ENCODE measurements around the gene FMO1. TPM values are rescaled to one million over a fixed set of nuclear protein-coding genes. Genes with fewer than 3 reads are reported as not detected.
"Not testable (repeated sequence)": the region's sequence is repeated elsewhere in the genome, so short reads cannot be mapped to it uniquely, and the experiment has no call there.

Gene FMO1
- polyA plus RNA-seq, 1 donor, result 123 TPM

- Histone ChIP-seq H3K4me1 (ENCODE audit: control insufficient read depth, insufficient read depth, low read length) (peaks cover 3% of the 10 kb centered on the region), H3K36me3 (ENCODE audit: control insufficient read depth, insufficient read depth, low read length) (no peaks in the 10 kb centered on the region), H3K27ac (ENCODE audit: low read length) (no peak overlapping the region), H3K27me3 (ENCODE audit: control insufficient read depth, insufficient read depth, low read length) (no peaks in the 10 kb centered on the region), H3K9me3 (ENCODE audit: control insufficient read depth, low read depth, low read length) (no peaks in the 10 kb centered on the region), H3K4me3 (ENCODE audit: low read length) (no peak overlapping the region)
- DNase-seq, result no peak
- 93% methylated on average over 7 of the region's 9 CpGs for WGBS (ENCODE audit: insufficient coverage, low lambda C conversion rate)
These were observed 30.4 kb upstream of the FMO1 start for GRCh38 chr1:171217658-171218443.

- DNase-seq, result no peak
- Histone ChIP-seq H3K9me3 (ENCODE audit: control insufficient read depth, low read depth, low read length) (no peaks in the 10 kb centered on the region), H3K4me1 (ENCODE audit: control insufficient read depth, insufficient read depth, low read length) (peaks cover 3% of the 10 kb centered on the region), H3K27me3 (ENCODE audit: control insufficient read depth, insufficient read depth, low read length) (no peaks in the 10 kb centered on the region), H3K4me3 (ENCODE audit: low read length) (no peak overlapping the region), H3K27ac (ENCODE audit: low read length) (no peak overlapping the region), H3K36me3 (ENCODE audit: control insufficient read depth, insufficient read depth, low read length) (no peaks in the 10 kb centered on the region)
- WGBS (ENCODE audit: insufficient coverage, low lambda C conversion rate), result no CpG with 5 or more reads among the region's 1 CpG
These were observed 29.6 kb upstream of the FMO1 start for GRCh38 chr1:171218661-171219060.

DNA sequence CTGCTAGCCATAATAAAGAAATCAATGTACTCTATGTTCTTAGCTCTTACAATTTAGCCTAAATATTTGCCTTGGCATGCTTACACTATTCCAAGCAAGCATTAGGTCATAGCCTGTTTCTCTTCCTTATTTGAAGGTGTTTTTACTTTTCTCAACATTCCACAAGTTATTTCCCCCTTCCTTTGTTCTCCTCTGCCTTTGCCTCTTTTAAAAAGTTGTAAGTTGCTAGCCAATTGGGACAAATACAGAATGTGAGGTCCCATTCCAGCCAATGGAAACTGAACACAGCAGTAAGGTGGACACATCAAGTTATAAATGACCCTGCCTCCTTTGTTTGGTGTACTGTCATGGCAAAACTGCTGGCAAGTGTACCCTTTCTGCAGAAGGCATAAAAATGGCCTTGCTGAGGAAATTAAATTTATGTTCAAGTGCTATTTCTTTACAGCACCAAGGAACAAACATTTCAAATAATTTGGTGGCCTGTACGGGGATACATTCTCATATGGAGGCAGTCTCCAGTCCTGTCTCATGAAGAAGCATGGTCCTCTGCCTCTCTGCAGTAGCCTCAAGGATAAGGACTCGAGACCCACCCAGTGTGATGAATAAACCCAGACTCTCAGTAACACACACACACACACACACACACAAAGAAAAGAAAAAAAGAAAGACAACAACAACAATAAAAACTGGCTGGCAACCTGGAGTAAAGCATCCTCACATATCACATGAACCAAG is 28.8 kb upstream of the FMO1 start:
- WGBS (ENCODE audit: insufficient coverage, low lambda C conversion rate), result no CpG with 5 or more reads among the region's 2 CpGs
- DNase-seq, result no peak
- Histone ChIP-seq H3K9me3 (ENCODE audit: control insufficient read depth, low read depth, low read length) (no peaks in the 10 kb centered on the region), H3K36me3 (ENCODE audit: control insufficient read depth, insufficient read depth, low read length) (no peaks in the 10 kb centered on the region), H3K4me1 (ENCODE audit: control insufficient read depth, insufficient read depth, low read length) (peaks cover 3% of the 10 kb centered on the region), H3K4me3 (ENCODE audit: low read length) (no peak overlapping the region), H3K27ac (ENCODE audit: low read length) (no peak overlapping the region), H3K27me3 (ENCODE audit: control insufficient read depth, insufficient read depth, low read length) (no peaks in the 10 kb centered on the region)

DNA sequence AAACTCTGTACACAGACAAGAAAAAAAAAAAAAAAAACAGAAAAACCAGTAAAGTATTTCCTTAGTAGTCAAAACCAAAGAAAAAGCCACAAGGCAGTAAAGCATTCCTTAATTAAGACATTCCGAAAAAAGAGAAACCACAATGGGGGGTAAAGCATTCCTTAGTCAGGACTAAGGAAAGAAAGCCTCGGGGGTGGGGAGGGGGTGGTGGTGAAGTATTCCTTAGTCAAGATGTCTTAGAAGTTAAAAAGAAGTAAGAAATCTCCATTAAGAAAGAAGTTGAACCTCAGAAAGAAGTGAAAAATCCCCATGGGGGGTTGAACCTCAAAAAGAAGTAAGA is 28.2 kb upstream of the FMO1 start:
- peak overlapping the region; percentile 12 for H3K4me3 ChIP-seq (ENCODE audit: low read length)
- peak overlapping the region; percentile 30 for H3K27ac ChIP-seq (ENCODE audit: low read length)

DNA sequence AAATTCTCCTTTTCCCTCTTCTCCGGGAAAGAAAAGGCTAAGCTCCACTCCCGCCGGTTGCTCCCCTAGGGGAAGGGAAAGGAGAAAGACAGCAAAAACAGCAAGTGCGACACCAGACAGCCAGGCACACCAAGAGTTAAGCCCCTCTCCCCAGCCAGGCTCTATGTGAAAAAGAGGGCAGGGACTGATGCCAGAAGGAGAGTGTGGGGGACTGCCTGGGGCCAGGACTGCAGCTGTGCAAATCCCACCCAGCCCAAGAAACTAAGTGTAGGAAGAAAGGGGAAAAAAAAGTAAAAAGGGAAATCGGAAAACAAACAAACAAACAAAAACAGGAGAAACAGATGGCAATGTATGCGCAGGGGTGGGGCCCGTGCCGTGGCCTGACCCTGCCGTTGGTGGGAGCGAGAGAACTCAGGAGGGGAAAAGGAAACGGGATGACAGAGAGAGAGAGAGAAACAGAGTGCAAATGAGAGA is 27.7 kb upstream of the FMO1 start:
- Histone ChIP-seq H3K9me3 (ENCODE audit: control insufficient read depth, low read depth, low read length) (no peaks in the 10 kb centered on the region), H3K27ac (ENCODE audit: low read length) (peak overlapping the region; percentile 30), H3K36me3 (ENCODE audit: control insufficient read depth, insufficient read depth, low read length) (no peaks in the 10 kb centered on the region), H3K27me3 (ENCODE audit: control insufficient read depth, insufficient read depth, low read length) (no peaks in the 10 kb centered on the region), H3K4me1 (ENCODE audit: control insufficient read depth, insufficient read depth, low read length) (peaks cover 3% of the 10 kb centered on the region), H3K4me3 (ENCODE audit: low read length) (peak overlapping the region; percentile 12)
- no peak for DNase-seq
- WGBS (ENCODE audit: insufficient coverage, low lambda C conversion rate), result 42% methylated on average over 4 of the region's 11 CpGs

More for the DNA sequence above, 28.2 kb upstream of the FMO1 start:
- WGBS (ENCODE audit: insufficient coverage, low lambda C conversion rate), result 70% methylated on average over 2 of the region's 2 CpGs
- H3K4me1 ChIP-seq (ENCODE audit: control insufficient read depth, insufficient read depth, low read length), result peaks cover 3% of the 10 kb centered on the region
- H3K36me3 ChIP-seq (ENCODE audit: control insufficient read depth, insufficient read depth, low read length), result no peaks in the 10 kb centered on the region
- H3K9me3 ChIP-seq (ENCODE audit: control insufficient read depth, low read depth, low read length), result no peaks in the 10 kb centered on the region
- no peak for DNase-seq
- H3K27me3 ChIP-seq (ENCODE audit: control insufficient read depth, insufficient read depth, low read length), result no peaks in the 10 kb centered on the region

GRCh38 chr1:171221665-171222591 is 26.4 kb upstream of the FMO1 start:
- Histone ChIP-seq H3K27ac (ENCODE audit: low read length) (peak overlapping the region; percentile 42), H3K4me1 (ENCODE audit: control insufficient read depth, insufficient read depth, low read length) (peaks cover 3% of the 10 kb centered on the region)

DNA sequence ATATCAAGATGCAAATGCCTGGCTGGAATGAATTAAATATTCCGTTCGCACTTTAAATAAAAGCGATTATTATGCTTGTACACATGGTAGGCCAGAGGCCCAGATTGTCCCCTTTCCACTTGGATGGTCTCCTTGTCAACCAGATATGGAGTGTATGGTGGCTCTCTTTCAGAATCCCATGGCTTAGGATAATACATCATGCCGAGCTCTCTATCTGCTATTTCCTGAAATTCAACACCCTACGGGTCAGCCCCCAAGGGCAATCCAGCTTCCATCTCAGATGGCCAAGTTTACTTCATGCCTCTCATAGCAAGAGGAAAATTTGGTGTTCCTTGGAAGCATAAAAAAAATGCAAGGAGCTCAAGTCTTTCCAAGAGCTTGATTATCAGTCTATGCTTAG is 25.4 kb upstream of the FMO1 start:
- Histone ChIP-seq H3K4me1 (ENCODE audit: control insufficient read depth, insufficient read depth, low read length) (peaks cover 3% of the 10 kb centered on the region), H3K27me3 (ENCODE audit: control insufficient read depth, insufficient read depth, low read length) (no peaks in the 10 kb centered on the region), H3K4me3 (ENCODE audit: low read length) (no peak overlapping the region), H3K9me3 (ENCODE audit: control insufficient read depth, low read depth, low read length) (no peaks in the 10 kb centered on the region), H3K36me3 (ENCODE audit: control insufficient read depth, insufficient read depth, low read length) (no peaks in the 10 kb centered on the region), H3K27ac (ENCODE audit: low read length) (no peak overlapping the region)
- WGBS (ENCODE audit: insufficient coverage, low lambda C conversion rate), result no CpG with 5 or more reads among the region's 5 CpGs
- DNase-seq, result no peak

More at GRCh38 chr1:171221665-171222591, 26.4 kb upstream of the FMO1 start:
- no peak overlapping the region for H3K4me3 ChIP-seq (ENCODE audit: low read length)
- WGBS (ENCODE audit: insufficient coverage, low lambda C conversion rate), result 80% methylated on average over 1 of the region's 5 CpGs
- H3K27me3 ChIP-seq (ENCODE audit: control insufficient read depth, insufficient read depth, low read length), result no peaks in the 10 kb centered on the region
- no peak for DNase-seq
- H3K36me3 ChIP-seq (ENCODE audit: control insufficient read depth, insufficient read depth, low read length), result no peaks in the 10 kb centered on the region
- no peaks in the 10 kb centered on the region for H3K9me3 ChIP-seq (ENCODE audit: control insufficient read depth, low read depth, low read length)

- WGBS (ENCODE audit: insufficient coverage, low lambda C conversion rate), result 80% methylated on average over 1 of the region's 4 CpGs
- DNase-seq; H3K36me3 ChIP-seq (ENCODE audit: control insufficient read depth, insufficient read depth, low read length); H3K4me1 ChIP-seq (ENCODE audit: control insufficient read depth, insufficient read depth, low read length); H3K4me3 ChIP-seq (ENCODE audit: low read length); H3K9me3 ChIP-seq (ENCODE audit: control insufficient read depth, low read depth, low read length); H3K27ac ChIP-seq (ENCODE audit: low read length); H3K27me3 ChIP-seq (ENCODE audit: control insufficient read depth, insufficient read depth, low read length): not testable (repeated sequence)
These were observed 24.0 kb upstream of the FMO1 start for GRCh38 chr1:171224257-171224656.

DNA sequence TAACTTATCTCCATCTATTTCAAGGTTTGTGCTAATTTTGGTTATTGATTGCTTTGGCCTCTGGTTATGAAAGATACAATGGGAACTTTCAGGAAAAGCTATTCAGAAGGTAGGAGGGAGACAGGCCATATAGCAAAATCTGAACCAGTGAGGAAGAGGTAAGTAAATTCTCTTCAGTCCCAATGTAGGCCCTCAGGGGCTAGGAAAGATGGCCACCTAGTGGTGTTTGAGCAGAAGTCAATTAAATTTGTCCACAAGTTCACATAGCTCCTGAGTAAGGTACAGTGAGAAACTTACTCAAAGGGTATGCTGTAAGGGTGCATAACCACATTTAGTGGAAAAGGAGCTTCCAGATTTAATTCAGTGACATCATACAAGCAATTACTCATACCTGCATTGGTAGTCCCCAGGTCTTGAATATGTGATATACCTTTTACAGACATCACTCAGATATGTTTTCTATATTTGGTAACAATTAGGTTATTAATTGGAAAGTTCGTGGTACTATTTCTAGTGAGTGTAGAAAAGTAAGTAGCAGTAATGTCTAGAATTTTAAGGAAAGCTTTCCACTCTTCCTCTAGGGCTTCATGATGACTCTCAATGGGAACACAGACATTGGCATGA is 21.4 kb upstream of the FMO1 start:
- H3K9me3 ChIP-seq (ENCODE audit: control insufficient read depth, low read depth, low read length), result no peaks in the 10 kb centered on the region
- peak; percentile 51 to 59 for DNase-seq
- no peak overlapping the region for H3K4me3 ChIP-seq (ENCODE audit: low read length)
- no peaks in the 10 kb centered on the region for H3K36me3 ChIP-seq (ENCODE audit: control insufficient read depth, insufficient read depth, low read length)
- H3K27me3 ChIP-seq (ENCODE audit: control insufficient read depth, insufficient read depth, low read length), result no peaks in the 10 kb centered on the region
- WGBS (ENCODE audit: insufficient coverage, low lambda C conversion rate), result 100% methylated on average over 1 of the region's 1 CpG
- no peaks in the 10 kb centered on the region for H3K4me1 ChIP-seq (ENCODE audit: control insufficient read depth, insufficient read depth, low read length)
- H3K27ac ChIP-seq (ENCODE audit: low read length), result no peak overlapping the region

GRCh38 chr1:171231326-171231725 is 17.0 kb upstream of the FMO1 start:
- DNase-seq, result no peak
- H3K27me3 ChIP-seq (ENCODE audit: control insufficient read depth, insufficient read depth, low read length), result no peaks in the 10 kb centered on the region
- no peak overlapping the region for H3K4me3 ChIP-seq (ENCODE audit: low read length)
- H3K27ac ChIP-seq (ENCODE audit: low read length), result no peak overlapping the region
- no peaks in the 10 kb centered on the region for H3K9me3 ChIP-seq (ENCODE audit: control insufficient read depth, low read depth, low read length)
- no peaks in the 10 kb centered on the region for H3K36me3 ChIP-seq (ENCODE audit: control insufficient read depth, insufficient read depth, low read length)
- H3K4me1 ChIP-seq (ENCODE audit: control insufficient read depth, insufficient read depth, low read length), result peaks cover 2% of the 10 kb centered on the region
